ENCODE results near the gene GPR26.

- TF ChIP-seq POLR2A (IDR thresholded peaks at IDR 0.05; ENCODE audit: low read depth, low read length) (no peak), POLR2AphosphoS5 (IDR thresholded peaks at IDR 0.05; ENCODE audit: low read depth, low read length) (no peak)
These were observed 2.6 kb upstream of the GPR26 start for GRCh38 chr10:123663522-123663921.
